ENCODE data around the gene TRABD.

- TF ChIP-seq CTCF (IDR thresholded peaks at IDR 0.05) (no peak), POLR2AphosphoS5 (IDR thresholded peaks at IDR 0.05; ENCODE audit: insufficient read depth in 1 of 2, low read depth in 1 of 2) (no peak), POLR2A (IDR thresholded peaks at IDR 0.05) (no peak)
Measured at GRCh38 chr22:50210378-50211139, 24.8 kb downstream of the TRABD start.

Measured in vagina (tissue), 2 donors.